Superior temporal gyrus (tissue), 1 donor: ENCODE measurements around the gene CASR.

Experiments used
- DNase-seq: peaks from one replicate; pipeline ENCODE4 v3.0.0-alpha.2; 2016; ENCODE audit errors: extremely low spot score

Gene CASR

GRCh38 chr3:122215592-122216298, 32.3 kb downstream of the CASR start:
- DNase-seq, result no peak

GRCh38 chr3:122217901-122218300, 34.4 kb downstream of the CASR start:
- DNase-seq, result no peak

GRCh38 chr3:122219242-122219872, 35.9 kb downstream of the CASR start:
- no peak for DNase-seq

GRCh38 chr3:122227036-122227781, 43.7 kb downstream of the CASR start:
- no peak for DNase-seq

GRCh38 chr3:122230174-122230573, 46.7 kb downstream of the CASR start:
- no peak for DNase-seq

GRCh38 chr3:122231465-122232157, 48.1 kb downstream of the CASR start:
- no peak for DNase-seq

GRCh38 chr3:122232485-122232884, 49.0 kb downstream of the CASR start:
- no peak for DNase-seq

GRCh38 chr3:122233101-122233952, 49.9 kb downstream of the CASR start:
- no peak for DNase-seq

GRCh38 chr3:122234117-122234516, 50.6 kb downstream of the CASR start:
- no peak for DNase-seq

- no peak for DNase-seq
Measured at GRCh38 chr3:122235147-122235546, 51.7 kb downstream of the CASR start.

- no peak for DNase-seq
Measured at GRCh38 chr3:122239112-122239511, 55.6 kb downstream of the CASR start.

- DNase-seq, result no peak
Measured at GRCh38 chr3:122245513-122246174, 62.2 kb downstream of the CASR start.

- DNase-seq, result no peak
Measured at GRCh38 chr3:122246199-122246598, 62.7 kb downstream of the CASR start.

- DNase-seq, result no peak
Measured at GRCh38 chr3:122247087-122247824, 63.8 kb downstream of the CASR start.

GRCh38 chr3:122247825-122248185, 64.3 kb downstream of the CASR start:
- no peak for DNase-seq

GRCh38 chr3:122251428-122251827, 68.0 kb downstream of the CASR start:
- DNase-seq, result no peak

GRCh38 chr3:122253581-122253980, 70.1 kb downstream of the CASR start:
- no peak for DNase-seq

GRCh38 chr3:122255757-122256439, 72.4 kb downstream of the CASR start:
- no peak for DNase-seq

GRCh38 chr3:122257644-122258364, 74.3 kb downstream of the CASR start:
- DNase-seq, result no peak
